MM.1S (cell line): ENCODE results near the gene PIH1D1.

Source experiments
- DNase-seq: peaks from one replicate; pipeline ENCODE4 v3.0.0-alpha.2; 2015
- H2AFZ ChIP-seq: fragments of 300-600 bp; sonication (generic); 2 replicates; pipeline ENCODE4 v1.6.0; 2016; ENCODE audit warnings: antibody characterized with exemption, low read length
- H3F3A ChIP-seq: fragments of 300-600 bp; sonication (generic); 2 replicates; pipeline ENCODE4 v1.6.1; 2016; ENCODE audit warnings: mild to moderate bottlenecking, antibody characterized with exemption, low read length, moderate library complexity, mixed read lengths; ENCODE audit not compliant: insufficient read depth
- H3K27ac ChIP-seq: fragments of 300-600 bp; sonication (generic); 2 replicates; pipeline ENCODE4 v1.5.1; 2016; ENCODE audit warnings: mild to moderate bottlenecking, low read length
- H3K27me3 ChIP-seq: fragments of 300-600 bp; sonication (generic); replicated peaks from 2 replicates; pipeline ENCODE4 v1.6.0; 2016; ENCODE audit warnings: low read length; ENCODE audit not compliant: insufficient read depth
- H3K36me3 ChIP-seq: fragments of 300-600 bp; sonication (generic); replicated peaks from 2 replicates; pipeline ENCODE4 v1.6.1; 2016; ENCODE audit warnings: mild to moderate bottlenecking, low read length, mixed read lengths; ENCODE audit not compliant: insufficient read depth
- H3K4me1 ChIP-seq: fragments of 300-600 bp; sonication (generic); 2 replicates; pipeline ENCODE4 v1.6.1; 2016; ENCODE audit warnings: low read length, mixed read lengths
- H3K4me2 ChIP-seq: fragments of 300-600 bp; sonication (generic); 2 replicates; pipeline ENCODE4 v1.6.0; 2016; ENCODE audit warnings: low read depth, low read length
- H3K4me3 ChIP-seq: fragments of 300-600 bp; sonication (generic); 2 replicates; pipeline ENCODE4 v1.5.1; 2016; ENCODE audit warnings: low read length, mixed read lengths
- H3K79me2 ChIP-seq: fragments of 300-600 bp; sonication (generic); 2 replicates; pipeline ENCODE4 v1.6.1; 2016; ENCODE audit warnings: mixed run types, low read length, mixed read lengths
- H3K9ac ChIP-seq: fragments of 300-600 bp; sonication (generic); 2 replicates; pipeline ENCODE4 v1.6.1; 2016; ENCODE audit warnings: low read length, mixed read lengths
- H3K9me2 ChIP-seq: fragments of 300-600 bp; sonication (generic); replicated peaks from 2 replicates; pipeline ENCODE4 v1.6.1; 2016; ENCODE audit warnings: mild to moderate bottlenecking, low read length, mixed read lengths; ENCODE audit not compliant: insufficient read depth
- H3K9me3 ChIP-seq: fragments of 300-600 bp; sonication (generic); replicated peaks from 2 replicates; pipeline ENCODE4 v1.6.1; 2016; ENCODE audit warnings: mild to moderate bottlenecking, low read length, mixed read lengths; ENCODE audit not compliant: insufficient read depth
- H4K20me1 ChIP-seq: fragments of 300-600 bp; sonication (generic); 2 replicates; pipeline ENCODE4 v1.6.1; 2016; ENCODE audit warnings: mild to moderate bottlenecking, low read length, moderate library complexity, mixed read lengths; ENCODE audit not compliant: insufficient read depth
- EZH2 ChIP-seq: fragments of 300-600 bp; sonication (generic); optimal IDR thresholded peaks from 2 replicates; pipeline ENCODE3; 2017; ENCODE audit warnings: low read depth, mild to moderate bottlenecking, antibody characterized with exemption, low read length, mixed read lengths
- EZH2phosphoT487 ChIP-seq: fragments of 300-600 bp; sonication (generic); IDR thresholded peaks from 2 replicates; pipeline ENCODE4 v1.6.1; 2018; ENCODE audit warnings: antibody characterized with exemption, low read length
- TF ChIP-seq, protein P1 (sequence below): fragments of 300-600 bp; sonication (generic); IDR thresholded peaks from 2 replicates; pipeline ENCODE4 v1.5.1; 2016; ENCODE audit warnings: antibody characterized with exemption, low read length, mixed read lengths

Gene PIH1D1

DNA sequence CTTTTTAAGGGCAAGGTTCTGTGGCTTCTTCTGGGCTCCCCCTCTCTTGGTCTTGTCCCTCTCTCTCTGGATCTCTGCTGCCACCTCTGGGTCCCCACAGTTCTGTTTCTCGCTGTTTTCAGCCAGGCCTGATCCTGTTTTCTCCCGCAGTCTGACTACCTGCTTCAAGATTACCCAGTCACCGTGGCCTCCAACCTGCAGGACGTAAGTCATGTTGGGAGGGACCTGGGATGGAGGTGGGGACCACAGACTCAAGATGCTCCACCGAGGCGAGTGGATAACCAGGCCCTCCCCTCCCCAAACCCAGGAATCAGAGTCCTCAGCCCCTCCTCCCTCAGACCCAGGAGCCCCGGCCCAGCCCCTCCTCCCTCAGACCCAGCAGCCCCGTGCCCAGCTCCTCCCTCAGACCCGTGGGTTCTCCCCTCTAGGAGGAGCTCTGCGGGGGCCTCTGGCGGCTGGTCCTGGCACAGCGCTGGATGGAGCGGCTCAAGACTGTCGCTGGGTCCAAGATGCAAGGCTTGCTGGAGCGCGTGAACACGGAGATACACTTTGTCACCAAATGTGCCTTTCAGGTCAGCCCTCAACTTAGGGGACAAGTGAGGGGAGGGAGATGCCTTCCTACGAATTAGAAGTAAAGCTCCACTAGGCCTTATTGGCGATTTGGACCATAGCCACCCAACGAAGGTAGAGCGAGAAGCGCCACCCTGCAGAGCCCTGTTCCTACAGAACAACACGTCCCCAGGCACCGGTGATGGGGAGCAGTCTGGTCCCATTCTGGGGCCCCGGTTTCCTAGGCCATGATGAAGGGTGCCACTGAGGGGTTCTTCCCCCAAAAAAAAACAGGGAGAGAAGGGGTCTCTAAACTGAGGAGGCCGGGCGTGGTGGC, 24.6 kb upstream of the PIH1D1 start:
- Histone ChIP-seq H3K4me3 (no peak overlapping the region), H3K4me2 (no peak overlapping the region), H2AFZ (no peak overlapping the region), H3K27me3 (no peaks in the 10 kb centered on the region), H3K4me1 (0 out of 2 replicates have a peak, but pooled peaks cover 2% of the 10 kb centered on the region), H3K9ac (no peak overlapping the region), H3K9me2 (no peaks in the 10 kb centered on the region), H3K9me3 (no peaks in the 10 kb centered on the region), H3F3A (0 out of 2 replicates have a peak, but pooled peaks cover 5% of the 10 kb centered on the region), H4K20me1 (no peaks in the 10 kb centered on the region), H3K79me2 (peaks cover 4% of the 10 kb centered on the region), H3K27ac (no peak overlapping the region), H3K36me3 (no peaks in the 10 kb centered on the region)
- DNase-seq = no peak
- TF ChIP-seq EZH2 (no peak), EZH2phosphoT487 (no peak)
- TF ChIP-seq, protein P1, sequence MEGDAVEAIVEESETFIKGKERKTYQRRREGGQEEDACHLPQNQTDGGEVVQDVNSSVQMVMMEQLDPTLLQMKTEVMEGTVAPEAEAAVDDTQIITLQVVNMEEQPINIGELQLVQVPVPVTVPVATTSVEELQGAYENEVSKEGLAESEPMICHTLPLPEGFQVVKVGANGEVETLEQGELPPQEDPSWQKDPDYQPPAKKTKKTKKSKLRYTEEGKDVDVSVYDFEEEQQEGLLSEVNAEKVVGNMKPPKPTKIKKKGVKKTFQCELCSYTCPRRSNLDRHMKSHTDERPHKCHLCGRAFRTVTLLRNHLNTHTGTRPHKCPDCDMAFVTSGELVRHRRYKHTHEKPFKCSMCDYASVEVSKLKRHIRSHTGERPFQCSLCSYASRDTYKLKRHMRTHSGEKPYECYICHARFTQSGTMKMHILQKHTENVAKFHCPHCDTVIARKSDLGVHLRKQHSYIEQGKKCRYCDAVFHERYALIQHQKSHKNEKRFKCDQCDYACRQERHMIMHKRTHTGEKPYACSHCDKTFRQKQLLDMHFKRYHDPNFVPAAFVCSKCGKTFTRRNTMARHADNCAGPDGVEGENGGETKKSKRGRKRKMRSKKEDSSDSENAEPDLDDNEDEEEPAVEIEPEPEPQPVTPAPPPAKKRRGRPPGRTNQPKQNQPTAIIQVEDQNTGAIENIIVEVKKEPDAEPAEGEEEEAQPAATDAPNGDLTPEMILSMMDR = no peak

DNA sequence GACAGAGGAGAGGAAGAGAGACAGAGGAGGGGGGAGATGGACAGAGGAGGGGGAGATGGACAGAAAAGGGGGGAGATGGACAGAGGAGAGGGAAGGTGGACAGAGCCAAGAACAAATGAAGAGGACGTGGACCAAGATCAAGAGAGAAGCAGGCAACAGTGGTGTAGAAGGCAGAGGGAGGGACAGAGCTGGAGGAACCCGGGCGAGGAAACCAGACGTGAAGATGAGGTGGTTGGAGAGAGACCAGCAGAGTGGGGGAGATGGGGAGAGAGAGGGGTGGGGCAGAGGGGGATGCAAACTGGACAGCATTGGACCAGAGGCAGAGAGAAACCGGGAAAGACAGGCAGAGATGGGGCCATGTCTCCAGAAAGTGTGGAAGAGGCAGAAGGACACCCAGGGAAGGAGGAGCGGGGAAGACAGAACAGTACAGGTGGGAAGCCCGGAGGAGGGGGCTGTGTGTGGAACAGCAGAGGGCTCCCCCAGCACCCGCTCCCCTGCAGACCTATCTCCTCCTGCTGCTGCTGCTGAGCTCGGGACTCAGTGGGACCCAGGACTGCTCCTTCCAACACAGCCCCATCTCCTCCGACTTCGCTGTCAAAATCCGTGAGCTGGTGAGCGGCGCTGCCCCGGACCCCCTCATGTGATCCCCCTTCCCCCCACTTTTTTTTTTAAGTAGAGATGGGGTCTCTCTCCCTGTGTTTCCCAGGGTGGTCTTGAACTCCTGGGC, 23.7 kb upstream of the PIH1D1 start:
- Histone ChIP-seq H3K27me3 (no peaks in the 10 kb centered on the region), H4K20me1 (no peaks in the 10 kb centered on the region), H3F3A (0 out of 2 replicates have a peak, but pooled peaks cover 5% of the 10 kb centered on the region), H3K36me3 (no peaks in the 10 kb centered on the region), H3K9ac (peak overlapping the region; percentile 85; the same call in 1 of the 2 replicates), H3K27ac (no peak overlapping the region), H2AFZ (no peak overlapping the region), H3K79me2 (peaks cover 4% of the 10 kb centered on the region), H3K9me3 (no peaks in the 10 kb centered on the region), H3K9me2 (no peaks in the 10 kb centered on the region), H3K4me3 (no peak overlapping the region), H3K4me1 (0 out of 2 replicates have a peak, but pooled peaks cover 2% of the 10 kb centered on the region), H3K4me2 (no peak overlapping the region)
- no peak for DNase-seq
- TF ChIP-seq, protein P1 = no peak
- TF ChIP-seq EZH2 (no peak), EZH2phosphoT487 (no peak)

DNA sequence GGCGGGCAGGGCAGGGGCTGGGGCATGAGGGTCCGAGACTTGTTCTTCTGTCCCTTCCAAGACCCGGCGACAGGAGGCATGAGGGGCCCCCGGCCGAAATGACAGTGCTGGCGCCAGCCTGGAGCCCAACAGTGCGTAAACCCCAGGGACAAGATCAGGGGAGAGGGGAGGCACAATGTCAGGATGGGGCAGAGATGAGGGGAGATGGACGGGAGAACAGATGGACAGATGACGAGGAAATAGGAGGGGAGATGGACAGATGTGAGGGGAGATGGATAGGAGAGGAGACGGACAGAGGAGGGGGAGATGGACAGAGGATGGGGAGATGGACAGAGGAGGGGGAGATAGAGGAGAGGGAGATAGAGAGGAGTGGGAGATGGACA, 22.9 kb upstream of the PIH1D1 start:
- 0 out of 2 replicates have a peak, but pooled peaks cover 5% of the 10 kb centered on the region for H3F3A ChIP-seq
- no peaks in the 10 kb centered on the region for H3K36me3 ChIP-seq
- H4K20me1 ChIP-seq = no peaks in the 10 kb centered on the region
- H3K4me1 ChIP-seq = peaks cover 7% of the 10 kb centered on the region
- TF ChIP-seq, protein P1 = no peak
- TF ChIP-seq EZH2 = no peak
- TF ChIP-seq EZH2phosphoT487 = no peak
- H3K79me2 ChIP-seq = peaks cover 4% of the 10 kb centered on the region
- H3K4me3 ChIP-seq = peak overlapping the region; percentile 82
- H3K27ac ChIP-seq = peak overlapping the region; percentile 51; the same call in 1 of the 2 replicates
- H3K27me3 ChIP-seq = no peaks in the 10 kb centered on the region
- DNase-seq = no peak
- H3K9ac ChIP-seq = peak overlapping the region; percentile 85
- peak overlapping the region; percentile 96 for H3K4me2 ChIP-seq
- H3K9me3 ChIP-seq = no peaks in the 10 kb centered on the region
- peak overlapping the region; percentile 95 for H2AFZ ChIP-seq
- no peaks in the 10 kb centered on the region for H3K9me2 ChIP-seq
